ENCODE results near the gene RFLNA.

- TF ChIP-seq, protein P1, sequence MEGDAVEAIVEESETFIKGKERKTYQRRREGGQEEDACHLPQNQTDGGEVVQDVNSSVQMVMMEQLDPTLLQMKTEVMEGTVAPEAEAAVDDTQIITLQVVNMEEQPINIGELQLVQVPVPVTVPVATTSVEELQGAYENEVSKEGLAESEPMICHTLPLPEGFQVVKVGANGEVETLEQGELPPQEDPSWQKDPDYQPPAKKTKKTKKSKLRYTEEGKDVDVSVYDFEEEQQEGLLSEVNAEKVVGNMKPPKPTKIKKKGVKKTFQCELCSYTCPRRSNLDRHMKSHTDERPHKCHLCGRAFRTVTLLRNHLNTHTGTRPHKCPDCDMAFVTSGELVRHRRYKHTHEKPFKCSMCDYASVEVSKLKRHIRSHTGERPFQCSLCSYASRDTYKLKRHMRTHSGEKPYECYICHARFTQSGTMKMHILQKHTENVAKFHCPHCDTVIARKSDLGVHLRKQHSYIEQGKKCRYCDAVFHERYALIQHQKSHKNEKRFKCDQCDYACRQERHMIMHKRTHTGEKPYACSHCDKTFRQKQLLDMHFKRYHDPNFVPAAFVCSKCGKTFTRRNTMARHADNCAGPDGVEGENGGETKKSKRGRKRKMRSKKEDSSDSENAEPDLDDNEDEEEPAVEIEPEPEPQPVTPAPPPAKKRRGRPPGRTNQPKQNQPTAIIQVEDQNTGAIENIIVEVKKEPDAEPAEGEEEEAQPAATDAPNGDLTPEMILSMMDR (conservative IDR thresholded peaks at IDR 0.05 in 1 of 2, IDR thresholded peaks at IDR 0.05 in 1 of 2; ENCODE audit: low read depth in 1 of 2, low read length in 2 of 2): no peak
- TF ChIP-seq EZH2 (IDR thresholded peaks at IDR 0.05; ENCODE audit: low read length, missing control alignments): no peak
Measured at GRCh38 chr12:124334266-124334665, 39.4 kb downstream of the RFLNA start.
